Measurements from ENCODE around the gene CPT2.

DNA sequence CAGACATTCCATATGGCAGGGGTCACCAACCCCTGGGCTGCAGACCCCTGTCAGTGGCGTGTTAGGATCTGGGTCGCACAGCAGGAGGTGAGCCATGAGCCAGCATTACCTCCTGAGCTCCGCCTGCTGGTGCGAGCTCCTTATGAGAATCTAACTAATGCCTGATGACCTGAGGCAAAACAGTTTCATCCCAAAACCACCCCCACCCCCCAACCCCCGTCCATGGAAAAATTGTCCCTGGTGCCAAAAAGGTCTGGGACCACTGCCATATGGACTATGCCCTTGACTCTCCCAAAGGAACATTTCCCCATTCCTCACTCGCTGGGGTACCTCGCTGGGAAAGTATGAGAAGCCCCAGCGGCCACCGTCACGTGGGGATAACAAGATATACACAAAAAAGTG, 6.4 kb upstream of the CPT2 start:
- no peak for TF ChIP-seq EP300 (IDR thresholded peaks at IDR 0.05; ENCODE audit: borderline replicate concordance)
- no peak for TF ChIP-seq FOXM1 (IDR thresholded peaks at IDR 0.05; ENCODE audit: borderline replicate concordance, low read depth)
- no peak for TF ChIP-seq MAX (IDR thresholded peaks at IDR 0.05)
- no peak for TF ChIP-seq YY1 (IDR thresholded peaks at IDR 0.05; ENCODE audit: low read depth)
- TF ChIP-seq ZBTB7A (IDR thresholded peaks at IDR 0.05; ENCODE audit: low read depth) = no peak
- no peak for TF ChIP-seq CREB1 (IDR thresholded peaks at IDR 0.05; ENCODE audit: low read depth)
- no peak for TF ChIP-seq EGR1 (IDR thresholded peaks at IDR 0.05)
- TF ChIP-seq CEBPB (IDR thresholded peaks at IDR 0.05) = no peak
- TF ChIP-seq RAD21 (IDR thresholded peaks at IDR 0.05; ENCODE audit: low read depth) = no peak
- TF ChIP-seq, protein P1, sequence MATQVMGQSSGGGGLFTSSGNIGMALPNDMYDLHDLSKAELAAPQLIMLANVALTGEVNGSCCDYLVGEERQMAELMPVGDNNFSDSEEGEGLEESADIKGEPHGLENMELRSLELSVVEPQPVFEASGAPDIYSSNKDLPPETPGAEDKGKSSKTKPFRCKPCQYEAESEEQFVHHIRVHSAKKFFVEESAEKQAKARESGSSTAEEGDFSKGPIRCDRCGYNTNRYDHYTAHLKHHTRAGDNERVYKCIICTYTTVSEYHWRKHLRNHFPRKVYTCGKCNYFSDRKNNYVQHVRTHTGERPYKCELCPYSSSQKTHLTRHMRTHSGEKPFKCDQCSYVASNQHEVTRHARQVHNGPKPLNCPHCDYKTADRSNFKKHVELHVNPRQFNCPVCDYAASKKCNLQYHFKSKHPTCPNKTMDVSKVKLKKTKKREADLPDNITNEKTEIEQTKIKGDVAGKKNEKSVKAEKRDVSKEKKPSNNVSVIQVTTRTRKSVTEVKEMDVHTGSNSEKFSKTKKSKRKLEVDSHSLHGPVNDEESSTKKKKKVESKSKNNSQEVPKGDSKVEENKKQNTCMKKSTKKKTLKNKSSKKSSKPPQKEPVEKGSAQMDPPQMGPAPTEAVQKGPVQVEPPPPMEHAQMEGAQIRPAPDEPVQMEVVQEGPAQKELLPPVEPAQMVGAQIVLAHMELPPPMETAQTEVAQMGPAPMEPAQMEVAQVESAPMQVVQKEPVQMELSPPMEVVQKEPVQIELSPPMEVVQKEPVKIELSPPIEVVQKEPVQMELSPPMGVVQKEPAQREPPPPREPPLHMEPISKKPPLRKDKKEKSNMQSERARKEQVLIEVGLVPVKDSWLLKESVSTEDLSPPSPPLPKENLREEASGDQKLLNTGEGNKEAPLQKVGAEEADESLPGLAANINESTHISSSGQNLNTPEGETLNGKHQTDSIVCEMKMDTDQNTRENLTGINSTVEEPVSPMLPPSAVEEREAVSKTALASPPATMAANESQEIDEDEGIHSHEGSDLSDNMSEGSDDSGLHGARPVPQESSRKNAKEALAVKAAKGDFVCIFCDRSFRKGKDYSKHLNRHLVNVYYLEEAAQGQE (IDR thresholded peaks at IDR 0.05; ENCODE audit: low read depth) = no peak
- no peak for TF ChIP-seq TCF12 (IDR thresholded peaks at IDR 0.05; ENCODE audit: low read depth)
- TF ChIP-seq USF1 (IDR thresholded peaks at IDR 0.05) = no peak
- TF ChIP-seq TAF1 (IDR thresholded peaks at IDR 0.05; ENCODE audit: low read depth) = no peak
- TF ChIP-seq NFIC (IDR thresholded peaks at IDR 0.05) = no peak
